GM12878 (cell line): ENCODE results near the gene PHLPP1. TPM values are rescaled to one million over a fixed set of nuclear protein-coding genes. Genes with fewer than 3 reads are reported as not detected.

Experiments used
- ATAC-seq: fragments of 200-7000 bp; cut with Tn5 transposase; 3 replicates; pipeline ENCODE4 v1.9.1; 2020; ENCODE audit warnings: mild to moderate bottlenecking, moderate library complexity
- BruUV-seq: library from RNA; stranded (reverse); fragments of 400-500 nt; replicated peaks from 2 replicates; lab custom pipeline; 2021; lab: Mats Ljungman, UMichigan
- CTCF ChIA-PET: fragments of 300-600 bp; sonication (Branson Sonifier 250); formaldehyde crosslinking; extraction: SDS; loops from one replicate; lab custom pipeline; 2021; ENCODE audit warnings: inconsistent platforms; lab: Yijun Ruan, JAX
- POLR2A ChIA-PET: fragments of 350-600 bp; formaldehyde crosslinking; extraction: SDS; loops from one replicate; lab custom pipeline; 2021; ENCODE audit warnings: inconsistent platforms; lab: Charles Lee
- RAD21 ChIA-PET: fragments of 300-600 bp; sonication (Branson Sonifier 250); formaldehyde crosslinking; loops from one replicate; lab custom pipeline; 2023; ENCODE audit warnings: antibody characterized with exemption; ENCODE audit not compliant: unreplicated experiment; lab: Charles Lee
- SMC1A ChIA-PET: fragments of 300-600 bp; sonication (Branson Sonifier 250); formaldehyde crosslinking; loops from one replicate; lab custom pipeline; 2023; ENCODE audit not compliant: unreplicated experiment, uncharacterized antibody; lab: Charles Lee
- DNase-seq: peaks from one replicate; pipeline ENCODE4 v3.0.0-alpha.2; 2011; ENCODE audit warnings: low read depth, low spot score
- FAIRE-seq: peaks from 3 replicates; lab custom pipeline; 2011; peaks lifted over from hg19 to GRCh38; lab: Jason Lieb, UNC
- H2AFZ ChIP-seq: 2 replicates; pipeline ENCODE4 v1.6.0; 2011; ENCODE audit warnings: low read depth, low read length, control low read depth; ENCODE audit not compliant: control insufficient read depth
- H3K27ac ChIP-seq: 2 replicates; pipeline ENCODE4 v1.5.1; 2011; ENCODE audit warnings: control low read depth; ENCODE audit not compliant: control insufficient read depth, insufficient read depth
- H3K27me3 ChIP-seq, 2 experiments: replicated peaks in 1 of 2; 2 replicates each; pipeline versions ENCODE4 v1.6.0 to v1.6.1; 2011; ENCODE audit warnings: low read length in 1 of 2; ENCODE audit not compliant: control insufficient read depth in 2 of 2, insufficient read depth in 2 of 2
- H3K36me3 ChIP-seq, 2 experiments: 2 replicates each; pipeline ENCODE4 v1.5.1; 2011; ENCODE audit warnings: low read length in 1 of 2; ENCODE audit not compliant: control insufficient read depth in 2 of 2, insufficient read depth in 2 of 2
- H3K4me1 ChIP-seq: 2 replicates; pipeline ENCODE4 v1.6.1; 2011; ENCODE audit warnings: mild to moderate bottlenecking, low read length, moderate library complexity, mixed read lengths; ENCODE audit not compliant: control insufficient read depth, insufficient read depth
- H3K4me2 ChIP-seq: 2 replicates; pipeline ENCODE4 v1.6.0; 2011; ENCODE audit warnings: control low read depth; ENCODE audit not compliant: control insufficient read depth, insufficient read depth
- H3K4me3 ChIP-seq: fragments of 200-600 bp; sonication (generic); 2 replicates; pipeline ENCODE4 v1.5.1; 2016
- H3K79me2 ChIP-seq: 2 replicates; pipeline ENCODE4 v1.6.0; 2011; ENCODE audit warnings: low read length; ENCODE audit not compliant: control insufficient read depth, insufficient read depth
- H3K9ac ChIP-seq: 2 replicates; pipeline ENCODE4 v1.8.0; 2011; ENCODE audit warnings: low read length, control low read depth, mixed read lengths; ENCODE audit not compliant: control insufficient read depth, insufficient read depth
- H3K9me3 ChIP-seq: replicated peaks from 3 replicates; pipeline ENCODE4 v1.5.1; 2011; ENCODE audit warnings: mild to moderate bottlenecking, low read length; ENCODE audit not compliant: control insufficient read depth, insufficient read depth
- H4K20me1 ChIP-seq: 2 replicates; pipeline ENCODE4 v1.6.0; 2011; ENCODE audit not compliant: control insufficient read depth, insufficient read depth
- FOXM1 ChIP-seq: IDR thresholded peaks from 2 replicates; pipeline ENCODE4 v1.6.1; 2012; ENCODE audit warnings: low read depth, mild to moderate bottlenecking, inconsistent platforms, low read length, moderate library complexity
- RBBP5 ChIP-seq: fragments of 200-600 bp; sonication (generic); conservative IDR thresholded peaks from 2 replicates; pipeline ENCODE4 v1.6.1; 2016
- SRF ChIP-seq, 2 experiments: IDR thresholded peaks; 2 replicates each; pipeline ENCODE4 v1.6.1; 2011; ENCODE audit warnings: low read depth in 2 of 2, low read length in 2 of 2, mild to moderate bottlenecking in 1 of 2, moderate library complexity in 1 of 2
- ZNF24 ChIP-seq: fragments of 450-650 bp; IDR thresholded peaks from 2 replicates; pipeline ENCODE4 v1.6.1; 2017; ENCODE audit warnings: antibody characterized with exemption, mild to moderate bottlenecking
- ZNF274 ChIP-seq: IDR thresholded peaks from one replicate; pipeline ENCODE4 v1.8.0; 2011; ENCODE audit not compliant: insufficient read length, insufficient read depth
- WGBS: methylation state at CpG from one replicate; pipeline ENCODE4 v1.1.6; 2016; ENCODE audit warnings: low lambda C conversion rate; ENCODE audit not compliant: insufficient replicate concordance, insufficient coverage; ENCODE audit errors: missing lambda C conversion rate; 5-methylcytosine and 5-hydroxymethylcytosine counted together
- in situ Hi-C: fragments of 300-500 bp; cut with MboI; formaldehyde crosslinking; loops from 9 replicates; pipeline ENCODE4 v1.14.3; 2018; ENCODE audit warnings: mixed read lengths
- intact Hi-C: fragments of 100-400 bp; cut with micrococcal nuclease; formaldehyde crosslinking; loops from one replicate; pipeline ENCODE4 v1.14.2; 2022; ENCODE audit not compliant: unreplicated experiment
- polyA plus RNA-seq, 11 experiments: library from polyadenylated mRNA; depleted of rRNA in 4 of 11; unstranded in 6 of 11; stranded (reverse) in 5 of 11; fragments of >200 nt; fragmentation: Nextera tagmentation in 4 of 11; fragmentation: Illumina TruSeq in 1 of 11; extraction: Ambion mirVana in 4 of 11; extraction: Trizol in 1 of 11; gene quantifications; 1 replicate in 1 of 11; 2 replicates in 10 of 11; pipeline versions ENCODE4 v1.2.1 to v1.2.3, GENCODE V29; 2011 to 2016; ENCODE audit warnings: inconsistent platforms in 2 of 11, missing spikeins in 2 of 11, low read depth in 1 of 11
- total RNA-seq, 4 experiments: library from RNA; depleted of rRNA in 3 of 4; stranded (reverse); fragments of >200 nt in 3 of 4; fragmentation: Illumina TruSeq in 1 of 4; extraction: Trizol in 1 of 4; gene quantifications; 2 replicates each; pipeline versions ENCODE4 v1.2.1 to v1.2.3, GENCODE V29; 2013 to 2021
- TF ChIP-seq, protein P1 (sequence below): fragments of 450-650 bp; IDR thresholded peaks from 2 replicates; pipeline ENCODE4 v1.6.1; 2016; ENCODE audit warnings: mild to moderate bottlenecking, moderate library complexity, borderline replicate concordance
- TF ChIP-seq, protein P2 (sequence below): fragments of 450-650 bp; IDR thresholded peaks from 2 replicates; pipeline ENCODE4 v1.6.1; 2017; ENCODE audit warnings: mild to moderate bottlenecking, moderate library complexity
- TF ChIP-seq, protein P3 (sequence below): fragments of 450-650 bp; IDR thresholded peaks from 2 replicates; pipeline ENCODE4 v1.6.1; 2017; ENCODE audit warnings: mild to moderate bottlenecking, low read depth, inconsistent platforms; ENCODE audit not compliant: poor library complexity, severe bottlenecking

Gene PHLPP1
- total and polyA plus RNA-seq, 10 of the 15 experiments (the other 5 are each of a cell fraction or from before 2014, with no cell fraction given) = 0.42 to 7.0 (median 1.9) TPM

DNA sequence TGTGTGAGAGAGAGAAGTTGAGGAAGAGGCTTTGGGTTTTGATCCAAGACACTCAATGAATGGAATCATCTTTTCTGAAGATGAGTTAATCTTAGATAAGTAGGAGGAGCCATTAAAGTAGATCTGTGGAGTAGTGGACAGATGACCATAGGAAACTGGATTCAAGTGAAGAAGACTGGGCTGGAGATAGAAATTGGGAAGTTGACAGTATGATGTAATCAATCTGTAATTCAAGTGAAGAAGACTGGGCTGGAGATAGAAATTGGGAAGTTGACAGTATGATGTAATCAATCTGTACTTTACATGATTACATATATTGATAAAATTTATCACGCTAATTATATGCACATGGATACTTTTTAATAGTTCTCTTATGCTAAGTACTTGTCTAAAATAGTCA is 92.8 kb downstream of the PHLPP1 start:
- BruUV-seq = no TSS peak
- TF ChIP-seq, protein P1, sequence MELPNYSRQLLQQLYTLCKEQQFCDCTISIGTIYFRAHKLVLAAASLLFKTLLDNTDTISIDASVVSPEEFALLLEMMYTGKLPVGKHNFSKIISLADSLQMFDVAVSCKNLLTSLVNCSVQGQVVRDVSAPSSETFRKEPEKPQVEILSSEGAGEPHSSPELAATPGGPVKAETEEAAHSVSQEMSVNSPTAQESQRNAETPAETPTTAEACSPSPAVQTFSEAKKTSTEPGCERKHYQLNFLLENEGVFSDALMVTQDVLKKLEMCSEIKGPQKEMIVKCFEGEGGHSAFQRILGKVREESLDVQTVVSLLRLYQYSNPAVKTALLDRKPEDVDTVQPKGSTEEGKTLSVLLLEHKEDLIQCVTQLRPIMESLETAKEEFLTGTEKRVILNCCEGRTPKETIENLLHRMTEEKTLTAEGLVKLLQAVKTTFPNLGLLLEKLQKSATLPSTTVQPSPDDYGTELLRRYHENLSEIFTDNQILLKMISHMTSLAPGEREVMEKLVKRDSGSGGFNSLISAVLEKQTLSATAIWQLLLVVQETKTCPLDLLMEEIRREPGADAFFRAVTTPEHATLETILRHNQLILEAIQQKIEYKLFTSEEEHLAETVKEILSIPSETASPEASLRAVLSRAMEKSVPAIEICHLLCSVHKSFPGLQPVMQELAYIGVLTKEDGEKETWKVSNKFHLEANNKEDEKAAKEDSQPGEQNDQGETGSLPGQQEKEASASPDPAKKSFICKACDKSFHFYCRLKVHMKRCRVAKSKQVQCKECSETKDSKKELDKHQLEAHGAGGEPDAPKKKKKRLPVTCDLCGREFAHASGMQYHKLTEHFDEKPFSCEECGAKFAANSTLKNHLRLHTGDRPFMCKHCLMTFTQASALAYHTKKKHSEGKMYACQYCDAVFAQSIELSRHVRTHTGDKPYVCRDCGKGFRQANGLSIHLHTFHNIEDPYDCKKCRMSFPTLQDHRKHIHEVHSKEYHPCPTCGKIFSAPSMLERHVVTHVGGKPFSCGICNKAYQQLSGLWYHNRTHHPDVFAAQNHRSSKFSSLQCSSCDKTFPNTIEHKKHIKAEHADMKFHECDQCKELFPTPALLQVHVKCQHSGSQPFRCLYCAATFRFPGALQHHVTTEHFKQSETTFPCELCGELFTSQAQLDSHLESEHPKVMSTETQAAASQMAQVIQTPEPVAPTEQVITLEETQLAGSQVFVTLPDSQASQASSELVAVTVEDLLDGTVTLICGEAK = no peak
- no peak for TF ChIP-seq SRF (IDR thresholded peaks at IDR 0.05; ENCODE audit: low read depth in 2 of 2, low read length in 2 of 2)
- TF ChIP-seq ZNF274 = no peak
- TF ChIP-seq RBBP5 = no peak
- no peak for TF ChIP-seq FOXM1
- TF ChIP-seq, protein P2, sequence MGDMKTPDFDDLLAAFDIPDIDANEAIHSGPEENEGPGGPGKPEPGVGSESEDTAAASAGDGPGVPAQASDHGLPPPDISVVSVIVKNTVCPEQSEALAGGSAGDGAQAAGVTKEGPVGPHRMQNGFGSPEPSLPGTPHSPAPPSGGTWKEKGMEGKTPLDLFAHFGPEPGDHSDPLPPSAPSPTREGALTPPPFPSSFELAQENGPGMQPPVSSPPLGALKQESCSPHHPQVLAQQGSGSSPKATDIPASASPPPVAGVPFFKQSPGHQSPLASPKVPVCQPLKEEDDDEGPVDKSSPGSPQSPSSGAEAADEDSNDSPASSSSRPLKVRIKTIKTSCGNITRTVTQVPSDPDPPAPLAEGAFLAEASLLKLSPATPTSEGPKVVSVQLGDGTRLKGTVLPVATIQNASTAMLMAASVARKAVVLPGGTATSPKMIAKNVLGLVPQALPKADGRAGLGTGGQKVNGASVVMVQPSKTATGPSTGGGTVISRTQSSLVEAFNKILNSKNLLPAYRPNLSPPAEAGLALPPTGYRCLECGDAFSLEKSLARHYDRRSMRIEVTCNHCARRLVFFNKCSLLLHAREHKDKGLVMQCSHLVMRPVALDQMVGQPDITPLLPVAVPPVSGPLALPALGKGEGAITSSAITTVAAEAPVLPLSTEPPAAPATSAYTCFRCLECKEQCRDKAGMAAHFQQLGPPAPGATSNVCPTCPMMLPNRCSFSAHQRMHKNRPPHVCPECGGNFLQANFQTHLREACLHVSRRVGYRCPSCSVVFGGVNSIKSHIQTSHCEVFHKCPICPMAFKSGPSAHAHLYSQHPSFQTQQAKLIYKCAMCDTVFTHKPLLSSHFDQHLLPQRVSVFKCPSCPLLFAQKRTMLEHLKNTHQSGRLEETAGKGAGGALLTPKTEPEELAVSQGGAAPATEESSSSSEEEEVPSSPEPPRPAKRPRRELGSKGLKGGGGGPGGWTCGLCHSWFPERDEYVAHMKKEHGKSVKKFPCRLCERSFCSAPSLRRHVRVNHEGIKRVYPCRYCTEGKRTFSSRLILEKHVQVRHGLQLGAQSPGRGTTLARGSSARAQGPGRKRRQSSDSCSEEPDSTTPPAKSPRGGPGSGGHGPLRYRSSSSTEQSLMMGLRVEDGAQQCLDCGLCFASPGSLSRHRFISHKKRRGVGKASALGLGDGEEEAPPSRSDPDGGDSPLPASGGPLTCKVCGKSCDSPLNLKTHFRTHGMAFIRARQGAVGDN = no peak
- no peak for TF ChIP-seq ZNF24
- TF ChIP-seq, protein P3, sequence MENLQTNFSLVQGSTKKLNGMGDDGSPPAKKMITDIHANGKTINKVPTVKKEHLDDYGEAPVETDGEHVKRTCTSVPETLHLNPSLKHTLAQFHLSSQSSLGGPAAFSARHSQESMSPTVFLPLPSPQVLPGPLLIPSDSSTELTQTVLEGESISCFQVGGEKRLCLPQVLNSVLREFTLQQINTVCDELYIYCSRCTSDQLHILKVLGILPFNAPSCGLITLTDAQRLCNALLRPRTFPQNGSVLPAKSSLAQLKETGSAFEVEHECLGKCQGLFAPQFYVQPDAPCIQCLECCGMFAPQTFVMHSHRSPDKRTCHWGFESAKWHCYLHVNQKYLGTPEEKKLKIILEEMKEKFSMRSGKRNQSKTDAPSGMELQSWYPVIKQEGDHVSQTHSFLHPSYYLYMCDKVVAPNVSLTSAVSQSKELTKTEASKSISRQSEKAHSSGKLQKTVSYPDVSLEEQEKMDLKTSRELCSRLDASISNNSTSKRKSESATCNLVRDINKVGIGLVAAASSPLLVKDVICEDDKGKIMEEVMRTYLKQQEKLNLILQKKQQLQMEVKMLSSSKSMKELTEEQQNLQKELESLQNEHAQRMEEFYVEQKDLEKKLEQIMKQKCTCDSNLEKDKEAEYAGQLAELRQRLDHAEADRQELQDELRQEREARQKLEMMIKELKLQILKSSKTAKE = no peak
- Histone ChIP-seq H3K27ac (no peak overlapping the region), H3K4me1 (no peaks in the 10 kb centered on the region), H3K4me2 (no peak overlapping the region), H3K27me3 (no peaks in the 10 kb centered on the region), H3K4me3 (no peak overlapping the region), H3K9ac (no peak overlapping the region), H3K79me2 (no peaks in the 10 kb centered on the region), H2AFZ (no peak overlapping the region), H3K9me3 (no peaks in the 10 kb centered on the region), H3K36me3 (no peaks in the 10 kb centered on the region), H4K20me1 (no peaks in the 10 kb centered on the region)
- POLR2A ChIA-PET = no interaction called here
- FAIRE-seq (no peak), ATAC-seq (no peak), DNase-seq (no peak)
- 95% methylated on average over 1 of the region's 1 CpG for WGBS
- intact Hi-C loops (no loop called here), in situ Hi-C loops (no loop called here)
- CTCF ChIA-PET = no interaction called here
- SMC1A ChIA-PET = no interaction called here
- RAD21 ChIA-PET = no interaction called here
